Measurements from ENCODE around the gene COX4I1. TPM values are rescaled to one million over a fixed set of nuclear protein-coding genes. Genes with fewer than 3 reads are reported as not detected.

Gene COX4I1
- total RNA-seq, 1 experiment from 2014 or later, result 429 TPM

- ATAC-seq, result no peak
- no peaks in the 10 kb centered on the region; the same call in 1 of the 2 replicates for H3K27me3 ChIP-seq (ENCODE audit: control insufficient read depth, insufficient read depth, low read length)
- no peak overlapping the region for H3K27ac ChIP-seq (ENCODE audit: low read length)
- in situ Hi-C loops (cut with HindIII; ENCODE audit: low pct_unique_long_range_greater_than_20kb, low sequenced_read_pairs) (no loop called here), intact Hi-C loops (cut with micrococcal nuclease; ENCODE audit: unreplicated experiment) (no loop called here)
- no peak overlapping the region for H3K4me3 ChIP-seq (ENCODE audit: low read depth in 2 of 2, low read length in 2 of 2)
- H3K4me1 ChIP-seq (ENCODE audit: control insufficient read depth, insufficient read depth, low read length), result no peaks in the 10 kb centered on the region
- no peak for DNase-seq (ENCODE audit: low read depth, low spot score)
- H3K36me3 ChIP-seq (ENCODE audit: control insufficient read depth, insufficient read depth, low read length), result no peaks in the 10 kb centered on the region; the same call in 1 of the 2 replicates
- no peak for TF ChIP-seq REST (IDR thresholded peaks at IDR 0.05; ENCODE audit: insufficient read depth in 1 of 2, low read depth in 2 of 2, low read length in 1 of 2)
- no peak for TF ChIP-seq POLR2AphosphoS5 (IDR thresholded peaks at IDR 0.05; ENCODE audit: low read depth, low read length)
- no peak for TF ChIP-seq CTCF (IDR thresholded peaks at IDR 0.05)
- no peak for TF ChIP-seq TCF7L2 (IDR thresholded peaks at IDR 0.05; ENCODE audit: low read depth, low read length)
- TF ChIP-seq SIN3A (IDR thresholded peaks at IDR 0.05; ENCODE audit: borderline replicate concordance, insufficient read depth, low read depth, low read length), result no peak
- ChIA-PET CTCF (interaction anchor here (1.3 kb wide), 1 partner anchor 9 kb away, joined by 3 read pairs; no protein-coding TSS in a partner anchor), POLR2A (no interaction called here)
- no peaks in the 10 kb centered on the region for H3K9me3 ChIP-seq (ENCODE audit: control insufficient read depth, insufficient read depth, low read depth, low read length)
- BruUV-seq (replicated peaks), result no TSS peak
These were observed 11.2 kb downstream of the COX4I1 start for GRCh38 chr16:85810742-85811115.

- no peaks in the 10 kb centered on the region for H3K4me1 ChIP-seq (ENCODE audit: control insufficient read depth, insufficient read depth, low read length)
These were observed 12.7 kb downstream of the COX4I1 start for GRCh38 chr16:85812031-85812807.

More at GRCh38 chr16:85812031-85812807, 12.7 kb downstream of the COX4I1 start:
- Histone ChIP-seq H3K36me3 (ENCODE audit: control insufficient read depth, insufficient read depth, low read length) (no peaks in the 10 kb centered on the region), H3K9me3 (ENCODE audit: control insufficient read depth, insufficient read depth, low read depth, low read length) (no peaks in the 10 kb centered on the region), H3K27me3 (ENCODE audit: control insufficient read depth, insufficient read depth, low read length) (no peaks in the 10 kb centered on the region; the same call in 1 of the 2 replicates), H3K27ac (ENCODE audit: low read length) (no peak overlapping the region), H3K4me3 (ENCODE audit: low read depth in 2 of 2, low read length in 2 of 2) (no peak overlapping the region; a peak in 1 of 4 replicates)
- no peak for TF ChIP-seq TCF7L2 (IDR thresholded peaks at IDR 0.05; ENCODE audit: low read depth, low read length)
- no peak for TF ChIP-seq SIN3A (IDR thresholded peaks at IDR 0.05; ENCODE audit: borderline replicate concordance, insufficient read depth, low read depth, low read length)
- TF ChIP-seq POLR2AphosphoS5 (IDR thresholded peaks at IDR 0.05; ENCODE audit: low read depth, low read length), result no peak
- TF ChIP-seq CTCF (IDR thresholded peaks at IDR 0.05), result no peak
- no peak for TF ChIP-seq REST (IDR thresholded peaks at IDR 0.05; ENCODE audit: insufficient read depth in 1 of 2, low read depth in 2 of 2, low read length in 1 of 2)
- ChIA-PET POLR2A (no interaction called here), CTCF (no interaction called here)
- intact Hi-C loops (cut with micrococcal nuclease; ENCODE audit: unreplicated experiment), result no loop called here
- in situ Hi-C loops (cut with HindIII; ENCODE audit: low pct_unique_long_range_greater_than_20kb, low sequenced_read_pairs), result no loop called here
- ATAC-seq (no peak; the same call in 1 of the 2 replicates), DNase-seq (ENCODE audit: low read depth, low spot score) (no peak)
- no TSS peak for BruUV-seq (replicated peaks)
